Epithelial cell of esophagus (primary cell): ENCODE measurements around the gene ECE2.
A peak's percentile ranks its signal among the peaks of the same experiment; 100 is the strongest.
"Not testable (repeated sequence)": the region's sequence is repeated elsewhere in the genome, so short reads cannot be mapped to it uniquely, and the experiment has no call there.

Source experiments
- DNase-seq: peaks from one replicate; pipeline ENCODE4 v3.0.0; 2010; ENCODE audit warnings: low read depth
- H3K4me3 ChIP-seq: 2 replicates; pipeline ENCODE4 v1.5.1; 2011; ENCODE audit warnings: mild to moderate bottlenecking, low read length, control low read depth
- TF ChIP-seq, protein P1 (sequence below): IDR thresholded peaks from 2 replicates; pipeline ENCODE4 v1.5.1; 2011; ENCODE audit warnings: low read depth, mild to moderate bottlenecking, low read length, control low read depth, inconsistent platforms; ENCODE audit not compliant: insufficient read depth; ENCODE audit errors: missing control alignments

ECE2 gene

GRCh38 chr3:184337399-184337714 lies 61.5 kb downstream of the ECE2 start, which contains the start of gene FAM131A:
FAM131A (plus strand) TSS chr3:184337600; CDS start chr3:184337631, 31 bp downstream.
- TF ChIP-seq, protein P1, sequence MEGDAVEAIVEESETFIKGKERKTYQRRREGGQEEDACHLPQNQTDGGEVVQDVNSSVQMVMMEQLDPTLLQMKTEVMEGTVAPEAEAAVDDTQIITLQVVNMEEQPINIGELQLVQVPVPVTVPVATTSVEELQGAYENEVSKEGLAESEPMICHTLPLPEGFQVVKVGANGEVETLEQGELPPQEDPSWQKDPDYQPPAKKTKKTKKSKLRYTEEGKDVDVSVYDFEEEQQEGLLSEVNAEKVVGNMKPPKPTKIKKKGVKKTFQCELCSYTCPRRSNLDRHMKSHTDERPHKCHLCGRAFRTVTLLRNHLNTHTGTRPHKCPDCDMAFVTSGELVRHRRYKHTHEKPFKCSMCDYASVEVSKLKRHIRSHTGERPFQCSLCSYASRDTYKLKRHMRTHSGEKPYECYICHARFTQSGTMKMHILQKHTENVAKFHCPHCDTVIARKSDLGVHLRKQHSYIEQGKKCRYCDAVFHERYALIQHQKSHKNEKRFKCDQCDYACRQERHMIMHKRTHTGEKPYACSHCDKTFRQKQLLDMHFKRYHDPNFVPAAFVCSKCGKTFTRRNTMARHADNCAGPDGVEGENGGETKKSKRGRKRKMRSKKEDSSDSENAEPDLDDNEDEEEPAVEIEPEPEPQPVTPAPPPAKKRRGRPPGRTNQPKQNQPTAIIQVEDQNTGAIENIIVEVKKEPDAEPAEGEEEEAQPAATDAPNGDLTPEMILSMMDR: no peak
- peak within 1 kb of the TSS; percentile 75 for H3K4me3 ChIP-seq
- DNase-seq: no peak

DNA sequence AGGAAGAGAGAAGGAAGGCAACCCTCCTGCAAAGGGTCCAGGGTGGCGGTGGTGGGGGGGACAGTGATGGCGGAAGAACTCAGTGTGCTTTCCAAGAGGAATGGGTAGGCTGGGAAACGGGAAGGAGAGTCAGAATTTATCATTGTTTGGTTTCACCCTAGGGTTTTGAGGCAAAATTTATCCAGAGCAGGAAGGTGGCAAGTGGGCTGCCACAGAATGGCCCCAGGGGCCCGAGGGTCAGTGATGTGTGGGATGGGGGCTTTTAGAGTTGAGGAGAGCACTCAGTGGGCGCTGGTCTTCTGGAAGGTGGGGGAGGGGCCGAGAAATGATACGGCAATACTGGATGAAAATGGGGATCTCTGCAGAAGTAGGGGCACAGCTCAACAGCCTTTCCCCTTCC lies 62.2 kb downstream of the ECE2 start:
- TF ChIP-seq, protein P1: no peak
- no peak for DNase-seq
- no peak overlapping the region for H3K4me3 ChIP-seq

DNA sequence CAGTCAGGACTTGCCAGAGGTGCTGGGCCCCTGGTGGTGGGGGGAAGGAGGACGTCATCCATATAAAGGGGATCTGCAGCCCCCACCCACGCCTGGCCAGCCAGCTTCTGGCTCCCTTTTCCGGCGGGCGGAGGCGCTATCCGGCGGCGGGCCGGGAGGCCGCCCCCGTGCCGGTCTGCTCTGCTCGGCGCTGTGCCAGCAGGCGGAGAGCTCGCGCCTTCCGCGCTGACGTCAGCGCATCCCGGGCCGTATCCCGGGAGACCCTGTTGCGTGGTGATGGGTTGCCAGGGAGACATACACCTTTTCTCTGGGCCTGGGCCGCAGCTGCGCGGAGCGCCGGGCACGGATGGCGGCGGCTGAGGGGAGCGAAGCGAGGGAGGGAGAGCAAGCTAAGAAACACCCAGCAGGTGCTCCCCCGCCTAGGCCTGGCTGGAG lies 62.7 kb downstream of the ECE2 start:
- TF ChIP-seq, protein P1: no peak
- peak overlapping the region; percentile 25 for H3K4me3 ChIP-seq
- DNase-seq: peak; percentile 72

- peak overlapping the region; percentile 25 for H3K4me3 ChIP-seq
- TF ChIP-seq, protein P1: no peak
- DNase-seq: peak; percentile 43
Measured at GRCh38 chr3:184339001-184339400, 63.2 kb downstream of the ECE2 start.

GRCh38 chr3:184339451-184340135 lies 63.8 kb downstream of the ECE2 start:
- DNase-seq, H3K4me3 ChIP-seq: not testable (repeated sequence)

DNA sequence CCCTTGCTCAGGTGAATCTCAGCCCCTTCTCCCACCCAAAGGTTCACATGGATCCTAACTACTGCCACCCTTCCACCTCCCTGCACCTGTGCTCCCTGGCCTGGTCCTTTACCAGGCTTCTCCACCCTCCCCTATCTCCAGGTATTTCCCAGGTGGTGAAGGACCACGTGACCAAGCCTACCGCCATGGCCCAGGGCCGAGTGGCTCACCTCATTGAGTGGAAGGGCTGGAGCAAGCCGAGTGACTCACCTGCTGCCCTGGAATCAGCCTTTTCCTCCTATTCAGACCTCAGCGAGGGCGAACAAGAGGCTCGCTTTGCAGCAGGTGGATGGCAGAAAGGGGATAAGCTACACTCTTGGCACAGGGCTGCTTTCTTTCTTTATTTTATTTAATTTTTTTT lies 66.1 kb downstream of the ECE2 start:
- H3K4me3 ChIP-seq: no peak overlapping the region
- TF ChIP-seq, protein P1: no peak
- peak; percentile 90 for DNase-seq
